Fibroblast of skin of scalp (primary cell): ENCODE data around the gene DNER.

Experiments
- DNase-seq: peaks from one replicate; pipeline ENCODE4 v3.0.0-alpha.2; 2013

The DNER gene

GRCh38 chr2:229431327-229431954 is 282.9 kb downstream of the DNER start:
- peak; percentile 39 for DNase-seq

GRCh38 chr2:229429589-229429988 is 284.8 kb downstream of the DNER start:
- no peak for DNase-seq

- DNase-seq = no peak
Observed at GRCh38 chr2:229426464-229426863, 287.9 kb downstream of the DNER start.

- no peak for DNase-seq
Observed at GRCh38 chr2:229425598-229425997, 288.8 kb downstream of the DNER start.

- DNase-seq = no peak
Observed at GRCh38 chr2:229422063-229422462, 292.3 kb downstream of the DNER start.

GRCh38 chr2:229419158-229419557 is 295.2 kb downstream of the DNER start:
- DNase-seq = no peak

GRCh38 chr2:229417916-229418315 is 296.4 kb downstream of the DNER start:
- no peak for DNase-seq

GRCh38 chr2:229417176-229417575 is 297.2 kb downstream of the DNER start:
- DNase-seq = no peak

- DNase-seq = no peak
Observed at GRCh38 chr2:229416116-229416694, 298.1 kb downstream of the DNER start.

GRCh38 chr2:229414631-229415030 is 299.7 kb downstream of the DNER start:
- DNase-seq = no peak

GRCh38 chr2:229412686-229413085 is 301.7 kb downstream of the DNER start:
- peak; percentile 27 for DNase-seq

GRCh38 chr2:229410946-229411345 is 303.4 kb downstream of the DNER start:
- no peak for DNase-seq

GRCh38 chr2:229410264-229410663 is 304.1 kb downstream of the DNER start:
- no peak for DNase-seq

GRCh38 chr2:229409751-229410181 is 304.6 kb downstream of the DNER start:
- no peak for DNase-seq

GRCh38 chr2:229408962-229409361 is 305.4 kb downstream of the DNER start:
- no peak for DNase-seq

GRCh38 chr2:229408356-229408755 is 306.0 kb downstream of the DNER start:
- peak; percentile 91 for DNase-seq

GRCh38 chr2:229407170-229407569 is 307.2 kb downstream of the DNER start:
- peak; percentile 39 for DNase-seq

GRCh38 chr2:229405796-229406195 is 308.6 kb downstream of the DNER start:
- DNase-seq = peak; percentile 18

GRCh38 chr2:229403296-229403695 is 311.1 kb downstream of the DNER start:
- DNase-seq = no peak

- DNase-seq = peak; percentile 9
Observed at GRCh38 chr2:229401171-229401865, 313.0 kb downstream of the DNER start.

- no peak for DNase-seq
Observed at GRCh38 chr2:229393926-229394325, 320.4 kb downstream of the DNER start.

- no peak for DNase-seq
Observed at GRCh38 chr2:229392196-229392595, 322.2 kb downstream of the DNER start.

- DNase-seq = no peak
Observed at GRCh38 chr2:229388731-229389130, 325.6 kb downstream of the DNER start.

- DNase-seq = no peak
Observed at GRCh38 chr2:229387866-229388265, 326.5 kb downstream of the DNER start.
